PFSK-1 (cell line): Measurements from ENCODE around the gene SFTPD.

Source experiments
- FOXP2 ChIP-seq: optimal IDR thresholded peaks from 2 replicates; pipeline ENCODE3; 2011; ENCODE audit warnings: borderline replicate concordance, control low read depth, inconsistent platforms; ENCODE audit not compliant: insufficient read depth; ENCODE audit errors: extremely low read length, extremely low read depth
- POLR2AphosphoS5 ChIP-seq: IDR thresholded peaks from 2 replicates; pipeline ENCODE4 v1.6.1; 2012; ENCODE audit warnings: low read depth, mild to moderate bottlenecking, control low read depth, low read length, moderate library complexity
- REST ChIP-seq, 2 experiments: IDR thresholded peaks; 2 replicates each; pipeline versions ENCODE4 v1.6.1 to v1.8.0; 2011 to 2012; ENCODE audit warnings: low read depth in 2 of 2, low read length in 2 of 2, control low read depth in 1 of 2, inconsistent platforms in 1 of 2, mild to moderate bottlenecking in 1 of 2, moderate library complexity in 1 of 2; ENCODE audit not compliant: insufficient read depth in 1 of 2
- SIN3A ChIP-seq: IDR thresholded peaks from 2 replicates; pipeline ENCODE4 v1.6.1; 2012; ENCODE audit warnings: mild to moderate bottlenecking, low read length, moderate library complexity, borderline replicate concordance; ENCODE audit not compliant: insufficient read depth
- TAF1 ChIP-seq: IDR thresholded peaks from 2 replicates; pipeline ENCODE4 v1.6.1; 2012; ENCODE audit warnings: low read length, control low read depth, borderline replicate concordance; ENCODE audit not compliant: insufficient read depth

- TF ChIP-seq SIN3A (no peak), POLR2AphosphoS5 (no peak), REST (IDR thresholded peaks at IDR 0.05; ENCODE audit: insufficient read depth in 1 of 2, low read depth in 2 of 2, low read length in 2 of 2) (no peak), TAF1 (no peak), FOXP2 (no peak)
Measured at GRCh38 chr10:79925614-79926013, 23.3 kb downstream of the SFTPD start.
